Hepatocyte (in vitro differentiated cells): Measurements from ENCODE around the gene RPL28. TPM values are rescaled to one million over a fixed set of nuclear protein-coding genes. Genes with fewer than 3 reads are reported as not detected.

Experiments used
- DNase-seq: peaks from one replicate; pipeline ENCODE4 v3.0.0-alpha.2; 2016; ENCODE audit warnings: low spot score
- H2AFZ ChIP-seq: fragments of 200-600 bp; sonication (generic); 2 replicates; pipeline ENCODE4 v1.6.0; 2016; ENCODE audit warnings: antibody characterized with exemption, mild to moderate bottlenecking
- H3K27ac ChIP-seq: fragments of 200-600 bp; sonication (generic); 2 replicates; pipeline ENCODE4 v1.5.1; 2016; ENCODE audit warnings: mild to moderate bottlenecking
- H3K27me3 ChIP-seq: fragments of 200-600 bp; sonication (generic); 2 replicates; pipeline ENCODE4 v1.6.1; 2016
- H3K36me3 ChIP-seq: fragments of 200-600 bp; sonication (generic); replicated peaks from 2 replicates; pipeline ENCODE4 v1.5.1; 2016; ENCODE audit warnings: low read depth; ENCODE audit not compliant: insufficient read depth
- H3K4me1 ChIP-seq: fragments of 200-600 bp; sonication (generic); 2 replicates; pipeline ENCODE4 v1.5.1; 2016; ENCODE audit warnings: mild to moderate bottlenecking, moderate library complexity; ENCODE audit not compliant: insufficient read depth
- H3K4me2 ChIP-seq: fragments of 200-600 bp; sonication (generic); 2 replicates; pipeline ENCODE4 v1.6.0; 2016
- H3K4me3 ChIP-seq: fragments of 200-600 bp; sonication (generic); 2 replicates; pipeline ENCODE4 v1.5.1; 2016; ENCODE audit warnings: mild to moderate bottlenecking
- H3K79me2 ChIP-seq: fragments of 200-600 bp; sonication (generic); 2 replicates; pipeline ENCODE4 v1.6.0; 2017; ENCODE audit warnings: mild to moderate bottlenecking
- H3K9me2 ChIP-seq: fragments of 200-600 bp; sonication (generic); replicated peaks from 2 replicates; pipeline ENCODE4 v1.6.0; 2017; ENCODE audit warnings: mild to moderate bottlenecking; ENCODE audit not compliant: insufficient read depth
- H3K9me3 ChIP-seq: fragments of 200-600 bp; sonication (generic); 2 replicates; pipeline ENCODE4 v1.5.1; 2016; ENCODE audit warnings: low read depth, mild to moderate bottlenecking
- H4K20me1 ChIP-seq: fragments of 200-600 bp; sonication (generic); 2 replicates; pipeline ENCODE4 v1.6.0; 2016; ENCODE audit warnings: mild to moderate bottlenecking; ENCODE audit not compliant: insufficient read depth, poor library complexity, severe bottlenecking
- CTCF ChIP-seq: fragments of 200-600 bp; sonication (generic); IDR thresholded peaks from 2 replicates; pipeline ENCODE4 v1.5.1; 2016; ENCODE audit warnings: antibody characterized with exemption, mild to moderate bottlenecking; ENCODE audit not compliant: poor library complexity
- EZH2 ChIP-seq: fragments of 200-600 bp; sonication (generic); IDR thresholded peaks from 2 replicates; pipeline ENCODE4 v1.6.1; 2016; ENCODE audit warnings: antibody characterized with exemption, mild to moderate bottlenecking, borderline replicate concordance
- EZH2phosphoT487 ChIP-seq: fragments of 200-600 bp; sonication (generic); IDR thresholded peaks from one replicate; pipeline ENCODE4 v1.6.1; 2018; ENCODE audit warnings: antibody characterized with exemption, mild to moderate bottlenecking, low read depth, moderate library complexity; ENCODE audit not compliant: unreplicated experiment, severe bottlenecking
- WGBS: methylation state at CpG from one replicate; pipeline ENCODE4 v1.1.6; 2016; ENCODE audit warnings: low lambda C conversion rate; ENCODE audit errors: missing lambda C conversion rate; 5-methylcytosine and 5-hydroxymethylcytosine counted together
- polyA plus RNA-seq: library from polyadenylated mRNA; unstranded; fragments of >200 nt; fragmentation: Nextera tagmentation; extraction: Ambion mirVana; gene quantifications from 2 replicates; pipeline ENCODE4 v1.2.1, GENCODE V29; 2016
- total RNA-seq: library from RNA; depleted of rRNA; stranded (reverse); fragments of >200 nt; gene quantifications from 2 replicates; pipeline ENCODE4 v1.2.3, GENCODE V29; 2014

The RPL28 gene
- total RNA-seq (604 and 984 TPM in 2 replicates), polyA plus RNA-seq (410 and 437 TPM in 2 replicates)

- Histone ChIP-seq H3K9me2 (no peaks in the 10 kb centered on the region), H3K4me3 (peak within 1 kb of the TSS; percentile 35), H3K36me3 (no peaks in the 10 kb centered on the region), H3K27ac (peak within 1 kb of the TSS; percentile 87), H3K79me2 (peaks cover 53% of the 10 kb centered on the region), H3K4me2 (peak within 1 kb of the TSS; percentile 100), H3K4me1 (peaks cover 38% of the 10 kb centered on the region), H3K9me3 (no peaks in the 10 kb centered on the region), H3K27me3 (no peaks in the 10 kb centered on the region), H4K20me1 (peaks cover 50% of the 10 kb centered on the region), H2AFZ (peak within 1 kb of the TSS; percentile 54)
- TF ChIP-seq EZH2 (no peak), EZH2phosphoT487 (no peak), CTCF (no peak)
- DNase-seq = peak; percentile 98
- 1% methylated on average over 62 of the region's 68 CpGs for WGBS
These were observed at the start of gene RPL28 for GRCh38 chr19:55385724-55386492. RPL28 (plus strand) TSS chr19:55385932; CDS start chr19:55386358, 426 bp downstream.

DNA sequence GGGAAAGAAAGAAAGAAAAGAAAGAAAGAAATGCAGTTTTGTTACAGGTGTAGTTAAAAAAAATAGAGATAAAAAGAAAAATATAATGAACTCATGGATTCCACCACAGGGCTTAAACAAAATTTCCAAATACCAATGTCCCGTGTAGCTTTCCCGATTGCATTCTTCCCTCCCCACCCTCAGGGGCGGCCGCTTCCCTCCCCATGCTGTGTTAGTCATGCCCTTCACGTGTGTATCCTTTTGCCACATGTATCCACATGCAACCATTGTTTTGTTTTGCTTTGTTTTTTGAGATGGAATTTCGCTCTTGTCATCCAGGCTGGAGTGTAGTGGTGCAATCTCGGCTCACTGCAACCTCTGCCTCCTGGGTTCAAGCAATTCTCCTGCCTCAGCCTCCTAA, 49.6 kb upstream of the RPL28 start:
- no peak overlapping the region for H3K27ac ChIP-seq
- H3K4me1 ChIP-seq = peaks cover 4% of the 10 kb centered on the region
- peaks cover 10% of the 10 kb centered on the region for H3K79me2 ChIP-seq
- no peaks in the 10 kb centered on the region for H4K20me1 ChIP-seq
- no peaks in the 10 kb centered on the region for H3K9me3 ChIP-seq
- WGBS = 88% methylated on average over 7 of the region's 7 CpGs
- DNase-seq = no peak
- no peaks in the 10 kb centered on the region for H3K27me3 ChIP-seq
- H2AFZ ChIP-seq = no peak overlapping the region
- H3K4me3 ChIP-seq = no peak overlapping the region
- no peak for TF ChIP-seq CTCF
- TF ChIP-seq EZH2 = no peak
- TF ChIP-seq EZH2phosphoT487 = no peak
- H3K4me2 ChIP-seq = no peak overlapping the region
- no peaks in the 10 kb centered on the region for H3K9me2 ChIP-seq
- no peaks in the 10 kb centered on the region for H3K36me3 ChIP-seq

- WGBS = 1% methylated on average over 57 of the region's 63 CpGs
These were observed 46.4 kb upstream of the RPL28 start, which contains the start of gene KMT5C for GRCh38 chr19:55339105-55339888. KMT5C (plus strand) TSS chr19:55339876; CDS start chr19:55341937, 2,061 bp downstream.

More at GRCh38 chr19:55339105-55339888, 46.4 kb upstream of the RPL28 start, which contains the start of gene KMT5C:
- Histone ChIP-seq H3K79me2 (peaks cover 16% of the 10 kb centered on the region), H3K4me3 (peak within 1 kb of the TSS; percentile 66), H3K9me2 (no peaks in the 10 kb centered on the region), H3K27ac (peak within 1 kb of the TSS; percentile 94), H3K9me3 (no peaks in the 10 kb centered on the region), H2AFZ (peak within 1 kb of the TSS; percentile 18), H3K27me3 (no peaks in the 10 kb centered on the region), H3K36me3 (no peaks in the 10 kb centered on the region), H3K4me1 (no peaks in the 10 kb centered on the region), H4K20me1 (peaks cover 5% of the 10 kb centered on the region), H3K4me2 (peak within 1 kb of the TSS; percentile 94)
- TF ChIP-seq EZH2phosphoT487 = no peak
- TF ChIP-seq CTCF = no peak
- TF ChIP-seq EZH2 = no peak
- DNase-seq = peak; percentile 100
